Measurements from ENCODE around the gene FGF8.

FGF8 gene

DNA sequence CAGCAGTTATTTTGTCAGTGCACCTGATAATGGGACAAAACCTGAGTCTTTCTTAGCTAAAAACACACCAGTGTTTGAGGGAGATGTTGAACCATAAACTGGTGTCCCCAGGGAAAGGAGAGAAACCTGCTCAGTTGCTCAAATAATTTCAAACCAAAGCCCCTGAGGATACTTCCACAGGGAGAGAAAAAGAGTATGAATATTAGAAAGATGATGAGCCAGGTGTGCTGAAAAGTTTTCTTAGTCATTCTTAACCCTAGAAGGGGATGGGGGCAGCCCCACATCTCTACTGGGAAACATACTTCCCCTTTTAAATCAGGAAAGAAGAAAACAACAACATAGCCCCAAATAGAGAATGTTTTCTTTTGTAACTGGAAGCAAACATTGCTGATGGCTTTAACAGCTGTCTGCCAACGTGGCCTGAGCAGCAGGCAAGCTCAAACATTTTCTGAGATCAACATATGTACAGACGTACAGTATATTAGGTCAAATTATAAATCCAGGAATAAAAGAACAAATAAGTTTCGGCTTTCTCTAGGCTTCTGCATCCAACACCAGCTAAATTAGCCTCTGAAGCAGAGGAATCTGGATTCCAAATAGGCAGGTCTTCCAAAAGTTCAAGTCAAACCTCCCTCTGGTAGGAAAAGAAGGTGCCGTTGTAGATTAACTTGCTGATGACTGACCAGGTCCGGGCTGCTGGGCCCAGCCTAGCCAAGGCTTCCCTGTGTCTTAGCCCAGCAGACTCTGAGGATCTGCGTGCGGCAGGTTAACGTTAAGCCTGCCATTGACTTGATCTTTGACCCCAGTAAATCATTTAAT lies 50.4 kb downstream of the FGF8 start:
- DNase-seq, result no peak

DNA sequence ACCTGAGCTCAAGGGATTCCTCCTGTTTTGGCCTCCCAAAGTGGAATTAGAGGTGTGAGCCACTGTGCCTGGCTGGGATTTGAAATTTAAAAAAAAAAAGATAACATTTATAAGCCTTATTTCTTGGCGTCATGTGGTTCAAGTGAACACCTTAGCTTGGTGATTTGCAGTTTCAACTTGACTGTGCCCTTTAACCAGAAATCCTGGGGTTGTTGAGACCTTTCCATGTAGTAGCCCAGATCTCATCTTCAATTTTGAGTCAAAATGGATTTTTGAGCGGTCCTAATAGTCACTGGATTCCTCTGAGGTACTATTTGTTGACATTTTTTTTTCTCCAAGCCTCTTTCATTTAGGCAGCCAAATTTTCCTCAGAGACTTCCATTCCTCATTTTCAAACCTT lies 51.5 kb downstream of the FGF8 start:
- DNase-seq, result no peak

DNA sequence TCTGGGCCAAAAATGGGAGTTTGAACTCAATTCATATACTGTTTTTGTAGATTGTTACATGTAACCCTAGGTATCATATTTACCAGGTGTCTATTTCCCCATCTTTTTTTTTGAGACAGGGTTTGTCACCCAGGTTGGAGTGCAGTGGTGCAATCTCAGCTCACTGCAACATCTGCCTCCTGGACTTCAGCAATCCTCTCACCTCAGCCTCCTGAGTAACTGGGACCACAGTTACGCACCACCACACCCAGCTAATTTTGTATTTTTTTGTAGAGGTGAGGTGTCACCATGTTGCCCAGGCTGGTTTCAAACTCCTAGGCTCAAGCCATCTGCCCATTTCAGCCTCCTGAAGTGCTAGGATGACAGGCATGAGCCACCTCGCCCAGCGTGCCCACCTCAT lies 52.7 kb downstream of the FGF8 start:
- no peak for DNase-seq

DNA sequence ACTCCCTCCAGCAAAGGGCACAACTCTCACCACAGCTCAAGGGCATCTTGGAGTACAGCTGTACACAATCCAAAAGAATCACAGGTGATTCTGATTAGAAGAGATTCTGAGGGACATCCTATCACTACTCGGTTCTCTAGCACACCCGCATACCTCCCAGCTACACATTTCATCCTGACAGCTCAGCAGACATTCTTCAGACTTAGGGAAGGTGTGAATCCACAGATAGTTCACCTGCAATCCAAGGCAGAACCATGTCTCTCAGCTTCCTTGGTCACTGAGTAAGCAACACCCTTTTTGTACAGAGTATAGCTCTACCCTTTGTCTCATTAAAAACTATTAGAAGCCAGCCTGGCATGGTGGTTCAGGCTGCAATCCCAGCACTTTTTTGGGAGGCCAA lies 54.1 kb downstream of the FGF8 start:
- DNase-seq, result no peak

DNA sequence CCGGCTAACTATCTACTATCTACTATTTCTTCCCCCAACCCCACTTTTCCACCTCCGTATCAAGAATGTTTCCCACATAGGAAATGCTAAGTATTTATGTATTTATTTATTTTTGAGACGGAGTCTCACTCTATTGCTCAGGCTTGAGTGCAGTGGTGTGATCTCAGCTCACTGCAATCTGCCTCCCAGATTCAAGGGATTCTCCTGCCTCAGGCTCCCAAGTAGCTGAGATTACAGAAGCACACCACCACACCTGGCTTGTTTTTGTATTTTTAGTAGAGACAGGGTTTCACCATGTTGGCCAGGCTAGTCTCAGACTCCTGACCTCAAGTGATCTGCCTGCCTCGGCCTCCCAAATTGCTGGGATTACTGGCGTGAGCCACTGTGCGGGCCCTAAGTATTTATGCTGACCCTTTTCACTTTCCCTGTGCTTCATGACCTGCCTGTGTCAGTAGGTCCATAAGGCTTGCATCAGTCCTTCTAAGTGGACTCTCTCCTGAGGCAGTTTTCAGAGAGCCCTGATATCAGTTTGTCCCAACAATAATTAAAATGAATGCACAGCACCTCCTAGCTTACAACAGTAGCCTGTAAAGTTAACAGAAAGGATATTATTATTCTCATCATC lies 55.2 kb downstream of the FGF8 start:
- DNase-seq, result no peak
